Bronchial epithelial cell (primary cell): ENCODE results near the gene FBXO31. TPM values are rescaled to one million over a fixed set of nuclear protein-coding genes. Genes with fewer than 3 reads are reported as not detected.
A peak's percentile ranks its signal among the peaks of the same experiment; 100 is the strongest.

Source experiments
- DNase-seq: peaks from one replicate; pipeline ENCODE4 v3.0.0-alpha.2; 2010; ENCODE audit warnings: low read depth
- FAIRE-seq: peaks from 2 replicates; lab custom pipeline; 2011; peaks lifted over from hg19 to GRCh38; lab: Jason Lieb, UNC
- H3K27me3 ChIP-seq: 2 replicates; pipeline ENCODE4 v1.5.1; 2011; ENCODE audit warnings: low read length; ENCODE audit not compliant: control insufficient read depth, insufficient read depth
- H3K36me3 ChIP-seq: 2 replicates; pipeline ENCODE4 v1.5.1; 2011; ENCODE audit warnings: low read length; ENCODE audit not compliant: control insufficient read depth, insufficient read depth
- H3K4me3 ChIP-seq: 2 replicates; pipeline ENCODE4 v1.5.1; 2011; ENCODE audit warnings: mild to moderate bottlenecking, low read depth, low read length, control low read depth
- total RNA-seq: library from RNA; depleted of rRNA; stranded (reverse); fragments of >200 nt; gene quantifications from 2 replicates; pipeline ENCODE4 v1.2.1, GENCODE V29; 2014
- TF ChIP-seq, protein P1 (sequence below): IDR thresholded peaks from 2 replicates; pipeline ENCODE4 v1.5.1; 2011; ENCODE audit warnings: mild to moderate bottlenecking, moderate library complexity, low read length, control low read depth, inconsistent platforms; ENCODE audit not compliant: insufficient read depth, severe bottlenecking

Gene FBXO31
- total RNA-seq, 1 donor from 2014 or later: 24.7 TPM

DNA sequence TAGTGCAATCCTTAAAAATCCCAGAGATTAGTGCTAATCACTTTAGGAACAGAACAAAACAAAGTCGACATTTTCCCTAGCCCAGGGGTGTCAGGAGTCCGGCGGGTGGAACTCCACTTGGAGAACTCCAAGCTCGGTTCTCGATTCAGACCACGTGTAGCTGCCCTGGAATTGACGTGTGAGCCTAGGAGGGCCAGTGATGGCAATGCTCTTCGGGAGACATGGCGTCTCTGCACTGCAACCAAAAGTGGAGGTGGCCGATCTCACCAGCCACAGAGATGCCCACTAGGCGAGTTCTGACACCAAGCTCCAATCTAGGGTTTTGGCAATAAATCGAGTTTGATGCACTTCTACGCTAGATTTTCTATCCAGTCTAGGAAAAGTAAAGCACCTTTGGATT is 26.2 kb upstream of the FBXO31 start:
- Histone ChIP-seq H3K36me3 (peaks cover 13% of the 10 kb centered on the region), H3K4me3 (no peak overlapping the region), H3K27me3 (no peaks in the 10 kb centered on the region)
- FAIRE-seq (no peak), DNase-seq (no peak)
- TF ChIP-seq, protein P1, sequence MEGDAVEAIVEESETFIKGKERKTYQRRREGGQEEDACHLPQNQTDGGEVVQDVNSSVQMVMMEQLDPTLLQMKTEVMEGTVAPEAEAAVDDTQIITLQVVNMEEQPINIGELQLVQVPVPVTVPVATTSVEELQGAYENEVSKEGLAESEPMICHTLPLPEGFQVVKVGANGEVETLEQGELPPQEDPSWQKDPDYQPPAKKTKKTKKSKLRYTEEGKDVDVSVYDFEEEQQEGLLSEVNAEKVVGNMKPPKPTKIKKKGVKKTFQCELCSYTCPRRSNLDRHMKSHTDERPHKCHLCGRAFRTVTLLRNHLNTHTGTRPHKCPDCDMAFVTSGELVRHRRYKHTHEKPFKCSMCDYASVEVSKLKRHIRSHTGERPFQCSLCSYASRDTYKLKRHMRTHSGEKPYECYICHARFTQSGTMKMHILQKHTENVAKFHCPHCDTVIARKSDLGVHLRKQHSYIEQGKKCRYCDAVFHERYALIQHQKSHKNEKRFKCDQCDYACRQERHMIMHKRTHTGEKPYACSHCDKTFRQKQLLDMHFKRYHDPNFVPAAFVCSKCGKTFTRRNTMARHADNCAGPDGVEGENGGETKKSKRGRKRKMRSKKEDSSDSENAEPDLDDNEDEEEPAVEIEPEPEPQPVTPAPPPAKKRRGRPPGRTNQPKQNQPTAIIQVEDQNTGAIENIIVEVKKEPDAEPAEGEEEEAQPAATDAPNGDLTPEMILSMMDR: no peak

DNA sequence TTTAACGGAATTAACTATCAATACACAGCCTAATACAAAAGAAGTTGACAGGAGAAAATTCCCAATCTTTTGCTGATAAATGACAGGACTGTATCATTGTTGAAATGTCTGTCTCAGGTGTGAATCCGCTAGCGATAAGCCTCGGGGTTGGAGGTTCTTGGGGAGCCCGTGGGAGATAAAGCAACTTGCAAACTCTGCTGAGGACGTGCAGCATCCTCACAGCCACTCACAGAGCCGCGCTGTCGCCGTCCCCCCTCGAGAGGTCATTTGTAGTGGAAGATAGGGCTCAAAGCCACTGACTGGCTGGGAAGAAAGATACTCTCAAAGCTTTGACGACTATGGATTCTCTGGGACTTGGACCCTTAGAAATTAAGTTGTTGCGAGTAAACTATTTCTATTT is 25.6 kb upstream of the FBXO31 start:
- FAIRE-seq (no peak), DNase-seq (no peak)
- peaks cover 12% of the 10 kb centered on the region for H3K36me3 ChIP-seq
- TF ChIP-seq, protein P1: no peak
- no peaks in the 10 kb centered on the region for H3K27me3 ChIP-seq
- H3K4me3 ChIP-seq: no peak overlapping the region

DNA sequence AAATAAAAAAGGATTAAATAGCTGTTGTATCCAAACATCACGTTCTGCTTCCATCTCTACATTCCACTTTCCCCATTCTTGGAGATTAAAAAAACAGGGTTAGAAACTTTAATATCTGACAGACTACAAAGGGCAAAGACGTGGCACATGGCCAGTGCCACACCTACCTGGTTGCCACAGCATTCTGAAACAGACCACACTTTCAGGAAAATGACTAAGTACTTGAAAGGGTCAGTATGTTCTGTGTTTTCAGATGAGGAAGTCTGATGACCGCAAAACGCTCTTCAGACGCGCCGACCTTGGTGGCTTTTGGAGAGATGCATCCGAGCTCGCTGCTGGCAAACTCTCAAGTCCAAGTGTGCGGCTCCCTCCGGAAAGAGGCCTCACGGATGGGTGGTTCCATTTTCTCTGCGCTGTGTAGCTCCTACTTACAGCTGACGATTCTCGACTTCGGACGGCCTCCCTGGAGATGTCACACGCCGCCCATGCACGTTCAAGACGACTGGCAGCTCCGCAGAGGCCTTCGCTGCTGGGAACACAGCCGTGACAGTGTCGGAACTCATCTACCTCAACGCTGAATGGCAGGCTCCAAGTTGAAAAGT is 24.0 kb upstream of the FBXO31 start:
- H3K27me3 ChIP-seq: no peaks in the 10 kb centered on the region
- TF ChIP-seq, protein P1: no peak
- peak; percentile 43 for DNase-seq
- FAIRE-seq: no peak
- H3K36me3 ChIP-seq: peaks cover 12% of the 10 kb centered on the region
- H3K4me3 ChIP-seq: no peak overlapping the region

DNA sequence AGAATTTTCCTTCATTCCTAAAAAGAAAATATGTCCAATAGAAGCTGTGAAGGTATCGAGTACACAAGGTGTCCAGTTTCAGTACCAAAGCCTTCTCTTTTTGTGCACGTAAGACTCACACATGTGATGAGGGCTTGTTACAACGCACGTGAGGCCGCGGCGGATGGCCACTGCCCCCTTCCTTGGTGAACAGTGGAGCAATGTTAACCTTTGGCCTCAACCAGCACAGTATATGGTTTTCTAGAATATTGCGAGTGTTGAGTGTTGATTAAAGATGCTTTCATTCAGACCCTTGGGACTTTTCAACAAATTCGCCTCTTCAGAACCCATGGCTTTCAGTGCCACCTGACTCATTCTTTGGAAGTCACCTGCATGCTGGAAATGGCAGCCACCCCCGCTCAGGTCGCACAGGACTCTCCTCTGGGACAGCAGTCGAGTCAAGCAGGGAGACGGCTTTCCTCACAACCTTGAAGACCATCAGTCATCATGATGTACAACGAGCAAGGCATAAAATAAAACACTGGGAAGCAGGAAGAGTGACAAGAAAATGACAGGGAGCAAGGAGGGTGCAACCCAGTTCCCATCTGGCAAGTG is 23.0 kb upstream of the FBXO31 start:
- Histone ChIP-seq H3K36me3 (peaks cover 10% of the 10 kb centered on the region), H3K27me3 (no peaks in the 10 kb centered on the region), H3K4me3 (no peak overlapping the region)
- no peak for DNase-seq
- no peak for FAIRE-seq
- TF ChIP-seq, protein P1: no peak

DNA sequence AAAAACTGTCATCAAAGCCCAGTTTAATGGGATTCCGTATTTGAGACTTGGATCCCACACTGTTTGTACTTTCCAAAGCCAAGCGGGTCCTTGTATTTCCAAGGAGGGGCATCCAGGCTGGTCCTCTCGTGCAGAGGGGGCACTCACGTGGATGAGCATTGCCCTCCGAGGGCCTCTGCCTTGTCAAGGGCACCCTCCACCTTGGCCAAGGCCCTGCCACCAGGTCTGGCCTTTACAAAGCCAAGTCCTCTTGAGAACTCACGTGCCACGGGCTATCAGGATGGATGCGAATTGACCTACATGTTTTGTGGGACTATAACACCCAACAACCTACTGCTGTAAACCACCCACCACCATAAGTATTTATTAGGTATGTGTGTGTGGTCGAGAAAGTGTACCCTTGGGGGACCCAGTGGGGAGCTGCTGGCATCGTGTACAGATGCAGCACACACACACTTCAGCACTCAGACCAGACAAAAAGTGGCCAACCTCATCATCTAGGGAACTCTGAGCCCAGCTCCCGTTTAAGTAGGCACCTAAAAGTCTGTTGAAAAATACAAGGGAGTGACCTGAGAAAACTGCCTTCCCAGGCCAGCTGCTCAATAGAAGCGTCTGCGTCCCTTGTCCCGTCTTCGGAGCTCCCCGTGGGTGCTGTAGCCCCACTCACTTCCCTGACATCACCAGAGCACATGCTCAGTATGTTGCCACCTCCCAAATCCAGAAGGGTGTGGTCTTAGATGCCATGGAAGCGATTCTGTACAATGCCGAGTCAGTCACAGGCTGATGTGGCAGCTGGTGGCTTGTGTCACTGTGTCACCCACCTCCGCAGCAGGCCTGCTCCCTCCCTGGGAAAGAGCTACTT is 21.4 kb upstream of the FBXO31 start:
- peaks cover 12% of the 10 kb centered on the region for H3K36me3 ChIP-seq
- H3K4me3 ChIP-seq: no peak overlapping the region
- no peak for DNase-seq
- TF ChIP-seq, protein P1: no peak
- FAIRE-seq: no peak
- no peaks in the 10 kb centered on the region for H3K27me3 ChIP-seq
